ENCODE data around the gene PUM1.

DNA sequence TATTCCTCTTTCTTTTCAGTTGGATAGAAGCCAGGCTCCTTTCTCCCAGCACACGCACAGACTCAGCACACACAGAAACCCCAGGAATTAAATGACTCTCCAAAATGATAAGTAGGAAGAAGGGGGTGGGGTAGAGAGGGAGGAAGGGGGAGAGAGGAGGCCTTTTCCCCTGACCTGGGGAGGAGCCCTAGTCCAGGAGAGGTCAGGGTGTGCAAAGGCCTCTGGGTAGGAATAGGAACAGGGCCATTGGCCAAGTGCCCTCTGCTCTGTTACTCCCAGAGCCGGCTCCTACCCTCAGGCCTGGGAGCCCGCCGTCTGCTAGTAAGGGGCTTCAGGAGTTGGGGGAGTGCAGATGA is 35.6 kb upstream of the PUM1 start:
- TF ChIP-seq, protein P1, sequence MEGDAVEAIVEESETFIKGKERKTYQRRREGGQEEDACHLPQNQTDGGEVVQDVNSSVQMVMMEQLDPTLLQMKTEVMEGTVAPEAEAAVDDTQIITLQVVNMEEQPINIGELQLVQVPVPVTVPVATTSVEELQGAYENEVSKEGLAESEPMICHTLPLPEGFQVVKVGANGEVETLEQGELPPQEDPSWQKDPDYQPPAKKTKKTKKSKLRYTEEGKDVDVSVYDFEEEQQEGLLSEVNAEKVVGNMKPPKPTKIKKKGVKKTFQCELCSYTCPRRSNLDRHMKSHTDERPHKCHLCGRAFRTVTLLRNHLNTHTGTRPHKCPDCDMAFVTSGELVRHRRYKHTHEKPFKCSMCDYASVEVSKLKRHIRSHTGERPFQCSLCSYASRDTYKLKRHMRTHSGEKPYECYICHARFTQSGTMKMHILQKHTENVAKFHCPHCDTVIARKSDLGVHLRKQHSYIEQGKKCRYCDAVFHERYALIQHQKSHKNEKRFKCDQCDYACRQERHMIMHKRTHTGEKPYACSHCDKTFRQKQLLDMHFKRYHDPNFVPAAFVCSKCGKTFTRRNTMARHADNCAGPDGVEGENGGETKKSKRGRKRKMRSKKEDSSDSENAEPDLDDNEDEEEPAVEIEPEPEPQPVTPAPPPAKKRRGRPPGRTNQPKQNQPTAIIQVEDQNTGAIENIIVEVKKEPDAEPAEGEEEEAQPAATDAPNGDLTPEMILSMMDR (IDR thresholded peaks at IDR 0.05) = no peak
- TF ChIP-seq POLR2A (IDR thresholded peaks at IDR 0.05; ENCODE audit: low read depth) (no peak), POLR2AphosphoS5 (IDR thresholded peaks at IDR 0.05) (no peak), EP300 (IDR thresholded peaks at IDR 0.05) (no peak)

All from esophagus muscularis mucosa (tissue), 4 donors.